ENCODE measurements around the gene DNAJC25. TPM values are rescaled to one million over a fixed set of nuclear protein-coding genes. Genes with fewer than 3 reads are reported as not detected.

Gene DNAJC25
- total and polyA plus RNA-seq, 2 of the 8 experiments (the other 6 are each of a cell fraction or from before 2014, with no cell fraction given), result 2.7 to 6.2 TPM

DNA sequence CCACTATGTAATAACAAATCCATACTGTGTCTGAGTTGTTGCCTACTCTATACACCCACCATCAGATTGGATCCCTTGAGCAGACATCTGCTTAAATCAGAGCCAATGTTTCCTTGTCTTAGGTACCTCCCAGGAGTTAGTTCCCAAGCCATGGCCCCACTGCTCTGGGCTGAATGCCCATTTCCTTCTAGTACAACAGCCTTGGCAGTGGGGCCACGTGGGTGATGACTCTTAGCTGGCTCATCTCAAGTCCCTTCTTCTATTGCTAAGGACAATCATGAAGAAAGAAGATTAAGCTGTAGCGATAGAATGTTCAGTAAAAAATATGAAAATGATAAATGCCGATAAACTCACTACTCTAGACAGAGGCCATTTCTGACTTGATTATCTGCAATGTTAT, 48.2 kb upstream of the DNAJC25 start:
- no peak overlapping the region for H2AFZ ChIP-seq (ENCODE audit: low read length)
- H3K4me3 ChIP-seq (ENCODE audit: extremely low read depth in 1 of 4, insufficient read depth in 2 of 4, low read depth in 3 of 4, low read length in 4 of 4), result no peak overlapping the region
- H3K23ac ChIP-seq (ENCODE audit: insufficient read length), result no peak overlapping the region
- no peaks in the 10 kb centered on the region for H3K79me2 ChIP-seq (ENCODE audit: control insufficient read depth in 1 of 2, insufficient read depth in 2 of 2, low read length in 2 of 2)
- H3K4ac ChIP-seq (replicated peaks; ENCODE audit: insufficient read length, low read depth, low read length), result no peak overlapping the region
- no peaks in the 10 kb centered on the region for H3K4me1 ChIP-seq (replicated peaks in 1 of 4; ENCODE audit: control insufficient read depth in 3 of 4, insufficient read depth in 4 of 4, low read length in 3 of 4)
- FAIRE-seq (no peak), DNase-seq (ENCODE audit: low read depth in 1 of 2, low spot score in 2 of 2) (no peak)
- H3K9me3 ChIP-seq (ENCODE audit: insufficient read depth in 2 of 2, low read depth in 1 of 2, low read length in 1 of 2), result no peaks in the 10 kb centered on the region
- H3K56ac ChIP-seq (replicated peaks; ENCODE audit: insufficient read length, low read depth, low read length), result no peak overlapping the region
- no peak overlapping the region for H3K4me2 ChIP-seq (ENCODE audit: insufficient read depth in 1 of 2, low read depth in 2 of 2, low read length in 2 of 2)
- 95% methylated on average over 3 of the region's 3 CpGs; no CpG with 5 or more reads in 1 of the 2 experiments for WGBS, 2 experiments (ENCODE audit: extremely low coverage in 1 of 2, insufficient coverage in 1 of 2, insufficient read length in 1 of 2, insufficient replicate concordance in 2 of 2, low coverage in 1 of 2, low lambda C conversion rate in 2 of 2, missing lambda C conversion rate in 1 of 2)
- H2BK12ac ChIP-seq (ENCODE audit: low read depth, low read length), result no peak overlapping the region
- H2BK20ac ChIP-seq (ENCODE audit: low read length), result no peak overlapping the region
- H3K27ac ChIP-seq (ENCODE audit: low read depth, low read length), result no peak overlapping the region
- peaks cover 3 to 35% (median 13%) of the 10 kb centered on the region in 4 experiments; a peak in 6 of 8 replicates for H3K36me3 ChIP-seq (ENCODE audit: control insufficient read depth in 2 of 4, insufficient read depth in 4 of 4, low read length in 3 of 4)
- no peak overlapping the region for H2AK5ac ChIP-seq (ENCODE audit: low read depth, low read length)
- no peak overlapping the region for H2BK15ac ChIP-seq (ENCODE audit: low read length)
- H4K91ac ChIP-seq (replicated peaks; ENCODE audit: insufficient read length, low read length), result no peak overlapping the region
- H3K27me3 ChIP-seq (replicated peaks in 1 of 4; ENCODE audit: control insufficient read depth in 3 of 4, extremely low read depth in 1 of 4, insufficient read depth in 3 of 4, low read length in 3 of 4), result no peaks in the 10 kb centered on the region
- no peak overlapping the region for H4K5ac ChIP-seq (ENCODE audit: insufficient read length, low read depth, low read length)
- no peak overlapping the region for H4K8ac ChIP-seq (ENCODE audit: extremely low read depth, insufficient read depth, low read length)
- H3K14ac ChIP-seq (ENCODE audit: insufficient read length), result no peak overlapping the region
- H3K23me2 ChIP-seq (ENCODE audit: low read depth, low read length), result peaks cover 2% of the 10 kb centered on the region; the same call in 1 of the 2 replicates
- no peak overlapping the region for H2BK5ac ChIP-seq (ENCODE audit: low read depth, low read length)
- no peak overlapping the region for H3K18ac ChIP-seq (ENCODE audit: extremely low read depth, low read length)
- no peak overlapping the region for H2BK120ac ChIP-seq (replicated peaks; ENCODE audit: low read depth, low read length)
- no peaks in the 10 kb centered on the region for H3K79me1 ChIP-seq (ENCODE audit: low read depth, low read length)
- H3K9ac ChIP-seq (replicated peaks in 1 of 4; ENCODE audit: extremely low read depth in 1 of 4, low read depth in 3 of 4, low read length in 3 of 4), result no peak overlapping the region
- CTCF ChIA-PET (ENCODE audit: partially characterized antibody), result interaction anchor here (1.4 kb wide), 1 partner anchor 24 kb away, joined by 4 read pairs; no protein-coding TSS in a partner anchor
- no peaks in the 10 kb centered on the region for H4K20me1 ChIP-seq (replicated peaks in 1 of 2; ENCODE audit: control insufficient read depth in 1 of 2, insufficient read depth in 2 of 2, low read length in 2 of 2)
- POLR2A ChIA-PET (ENCODE audit: partially characterized antibody), result no interaction called here
- no peak for TF ChIP-seq YY1 (IDR thresholded peaks at IDR 0.05; ENCODE audit: low read depth, low read length)
- TF ChIP-seq SP2 (IDR thresholded peaks at IDR 0.05; ENCODE audit: low read length), result no peak
- TF ChIP-seq GABPA (IDR thresholded peaks at IDR 0.05; ENCODE audit: borderline replicate concordance, insufficient read depth, low read length), result no peak
- no peak for TF ChIP-seq HDAC2 (IDR thresholded peaks at IDR 0.05; ENCODE audit: borderline replicate concordance in 1 of 2, low read depth in 2 of 2, low read length in 2 of 2)
- no peak for TF ChIP-seq PHF8 (conservative IDR thresholded peaks at IDR 0.05; ENCODE audit: low read depth, low read length)
- no peak for TF ChIP-seq JUN (IDR thresholded peaks at IDR 0.05; ENCODE audit: low read depth, low read length)
- TF ChIP-seq EZH2 (IDR thresholded peaks at IDR 0.05; ENCODE audit: low read depth, low read length, severe bottlenecking), result no peak
- TF ChIP-seq, protein P1, sequence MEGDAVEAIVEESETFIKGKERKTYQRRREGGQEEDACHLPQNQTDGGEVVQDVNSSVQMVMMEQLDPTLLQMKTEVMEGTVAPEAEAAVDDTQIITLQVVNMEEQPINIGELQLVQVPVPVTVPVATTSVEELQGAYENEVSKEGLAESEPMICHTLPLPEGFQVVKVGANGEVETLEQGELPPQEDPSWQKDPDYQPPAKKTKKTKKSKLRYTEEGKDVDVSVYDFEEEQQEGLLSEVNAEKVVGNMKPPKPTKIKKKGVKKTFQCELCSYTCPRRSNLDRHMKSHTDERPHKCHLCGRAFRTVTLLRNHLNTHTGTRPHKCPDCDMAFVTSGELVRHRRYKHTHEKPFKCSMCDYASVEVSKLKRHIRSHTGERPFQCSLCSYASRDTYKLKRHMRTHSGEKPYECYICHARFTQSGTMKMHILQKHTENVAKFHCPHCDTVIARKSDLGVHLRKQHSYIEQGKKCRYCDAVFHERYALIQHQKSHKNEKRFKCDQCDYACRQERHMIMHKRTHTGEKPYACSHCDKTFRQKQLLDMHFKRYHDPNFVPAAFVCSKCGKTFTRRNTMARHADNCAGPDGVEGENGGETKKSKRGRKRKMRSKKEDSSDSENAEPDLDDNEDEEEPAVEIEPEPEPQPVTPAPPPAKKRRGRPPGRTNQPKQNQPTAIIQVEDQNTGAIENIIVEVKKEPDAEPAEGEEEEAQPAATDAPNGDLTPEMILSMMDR (IDR thresholded peaks at IDR 0.05; ENCODE audit: control extremely low read depth in 1 of 3, insufficient read depth in 1 of 3, low read depth in 1 of 3, low read length in 3 of 3), result no peak
- no peak for TF ChIP-seq POLR2A (IDR thresholded peaks at IDR 0.05; ENCODE audit: control extremely low read depth in 1 of 2, low read depth in 2 of 2, low read length in 2 of 2)
- TF ChIP-seq ASH2L (IDR thresholded peaks at IDR 0.05; ENCODE audit: low read length), result no peak
- TF ChIP-seq CHD1 (IDR thresholded peaks at IDR 0.05; ENCODE audit: low read depth, low read length), result no peak
- no peak for TF ChIP-seq CTBP2 (IDR thresholded peaks at IDR 0.05; ENCODE audit: borderline replicate concordance, insufficient read depth, insufficient read length, low read length)
